HL-60 (cell line): ENCODE data around the gene CHAF1A.

Source experiments
- DNase-seq, 2 experiments: peaks; one replicate each; pipeline ENCODE4 v3.0.0-alpha.2; 2010 to 2020; ENCODE audit warnings: low read depth in 1 of 2, low spot score in 1 of 2
- H3K27ac ChIP-seq: fragments of 250-450 bp; sonication (Bioruptor Pico); replicated peaks from 2 replicates; pipeline ENCODE4 v1.5.1; 2020; ENCODE audit warnings: mild to moderate bottlenecking, moderate library complexity
- H3K27me3 ChIP-seq: fragments of 250-450 bp; sonication (Bioruptor Pico); 2 replicates; pipeline ENCODE4 v1.5.1; 2021; ENCODE audit warnings: mild to moderate bottlenecking, moderate library complexity; ENCODE audit not compliant: insufficient read depth, poor library complexity, severe bottlenecking
- H3K4me3 ChIP-seq: replicated peaks from 2 replicates; pipeline ENCODE4 v1.5.1; 2011; ENCODE audit warnings: mild to moderate bottlenecking, control low read depth, low read length; ENCODE audit not compliant: insufficient read depth
- GABPA ChIP-seq: IDR thresholded peaks from 2 replicates; pipeline ENCODE4 v1.6.1; 2012; ENCODE audit warnings: low read depth
- POLR2AphosphoS5 ChIP-seq: IDR thresholded peaks from 2 replicates; pipeline ENCODE4 v1.6.1; 2012; ENCODE audit warnings: low read depth
- SPI1 ChIP-seq: IDR thresholded peaks from 2 replicates; pipeline ENCODE4 v1.6.1; 2012; ENCODE audit warnings: low read depth, mild to moderate bottlenecking, borderline replicate concordance
- TF ChIP-seq, protein P1 (sequence below): IDR thresholded peaks from 2 replicates; pipeline ENCODE4 v1.6.1; 2012; ENCODE audit warnings: low read depth; ENCODE audit not compliant: insufficient replicate concordance
- TF ChIP-seq, protein P2 (sequence below): IDR thresholded peaks from one replicate; pipeline ENCODE4 v1.5.1; 2011; ENCODE audit warnings: low read length, control low read depth, inconsistent platforms; ENCODE audit not compliant: insufficient read depth

The CHAF1A gene

DNA sequence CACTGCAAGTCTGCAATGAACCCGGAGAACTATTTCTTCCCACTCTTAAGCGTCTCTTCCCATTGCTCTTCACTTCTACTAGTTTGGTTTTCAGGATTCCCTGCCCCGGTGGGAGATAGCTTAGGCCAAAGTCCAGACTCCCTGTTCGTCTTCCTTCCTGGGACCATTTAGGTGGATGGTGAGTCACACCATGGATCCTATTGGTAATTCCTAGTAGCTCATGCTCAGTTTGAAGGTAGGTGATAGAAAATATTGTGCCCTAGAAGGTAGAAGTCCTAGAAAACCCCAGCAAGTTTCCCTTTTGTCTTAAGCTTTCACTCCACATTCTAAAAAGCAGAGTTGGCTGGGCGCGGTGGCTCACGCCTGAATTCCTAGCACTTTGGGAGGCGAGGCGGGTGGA lies 13.8 kb downstream of the CHAF1A start:
- DNase-seq: no peak
- H3K27me3 ChIP-seq: no peaks in the 10 kb centered on the region
- H3K27ac ChIP-seq: no peak overlapping the region
- H3K4me3 ChIP-seq: no peak overlapping the region
- TF ChIP-seq, protein P1, sequence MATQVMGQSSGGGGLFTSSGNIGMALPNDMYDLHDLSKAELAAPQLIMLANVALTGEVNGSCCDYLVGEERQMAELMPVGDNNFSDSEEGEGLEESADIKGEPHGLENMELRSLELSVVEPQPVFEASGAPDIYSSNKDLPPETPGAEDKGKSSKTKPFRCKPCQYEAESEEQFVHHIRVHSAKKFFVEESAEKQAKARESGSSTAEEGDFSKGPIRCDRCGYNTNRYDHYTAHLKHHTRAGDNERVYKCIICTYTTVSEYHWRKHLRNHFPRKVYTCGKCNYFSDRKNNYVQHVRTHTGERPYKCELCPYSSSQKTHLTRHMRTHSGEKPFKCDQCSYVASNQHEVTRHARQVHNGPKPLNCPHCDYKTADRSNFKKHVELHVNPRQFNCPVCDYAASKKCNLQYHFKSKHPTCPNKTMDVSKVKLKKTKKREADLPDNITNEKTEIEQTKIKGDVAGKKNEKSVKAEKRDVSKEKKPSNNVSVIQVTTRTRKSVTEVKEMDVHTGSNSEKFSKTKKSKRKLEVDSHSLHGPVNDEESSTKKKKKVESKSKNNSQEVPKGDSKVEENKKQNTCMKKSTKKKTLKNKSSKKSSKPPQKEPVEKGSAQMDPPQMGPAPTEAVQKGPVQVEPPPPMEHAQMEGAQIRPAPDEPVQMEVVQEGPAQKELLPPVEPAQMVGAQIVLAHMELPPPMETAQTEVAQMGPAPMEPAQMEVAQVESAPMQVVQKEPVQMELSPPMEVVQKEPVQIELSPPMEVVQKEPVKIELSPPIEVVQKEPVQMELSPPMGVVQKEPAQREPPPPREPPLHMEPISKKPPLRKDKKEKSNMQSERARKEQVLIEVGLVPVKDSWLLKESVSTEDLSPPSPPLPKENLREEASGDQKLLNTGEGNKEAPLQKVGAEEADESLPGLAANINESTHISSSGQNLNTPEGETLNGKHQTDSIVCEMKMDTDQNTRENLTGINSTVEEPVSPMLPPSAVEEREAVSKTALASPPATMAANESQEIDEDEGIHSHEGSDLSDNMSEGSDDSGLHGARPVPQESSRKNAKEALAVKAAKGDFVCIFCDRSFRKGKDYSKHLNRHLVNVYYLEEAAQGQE: no peak
- TF ChIP-seq, protein P2, sequence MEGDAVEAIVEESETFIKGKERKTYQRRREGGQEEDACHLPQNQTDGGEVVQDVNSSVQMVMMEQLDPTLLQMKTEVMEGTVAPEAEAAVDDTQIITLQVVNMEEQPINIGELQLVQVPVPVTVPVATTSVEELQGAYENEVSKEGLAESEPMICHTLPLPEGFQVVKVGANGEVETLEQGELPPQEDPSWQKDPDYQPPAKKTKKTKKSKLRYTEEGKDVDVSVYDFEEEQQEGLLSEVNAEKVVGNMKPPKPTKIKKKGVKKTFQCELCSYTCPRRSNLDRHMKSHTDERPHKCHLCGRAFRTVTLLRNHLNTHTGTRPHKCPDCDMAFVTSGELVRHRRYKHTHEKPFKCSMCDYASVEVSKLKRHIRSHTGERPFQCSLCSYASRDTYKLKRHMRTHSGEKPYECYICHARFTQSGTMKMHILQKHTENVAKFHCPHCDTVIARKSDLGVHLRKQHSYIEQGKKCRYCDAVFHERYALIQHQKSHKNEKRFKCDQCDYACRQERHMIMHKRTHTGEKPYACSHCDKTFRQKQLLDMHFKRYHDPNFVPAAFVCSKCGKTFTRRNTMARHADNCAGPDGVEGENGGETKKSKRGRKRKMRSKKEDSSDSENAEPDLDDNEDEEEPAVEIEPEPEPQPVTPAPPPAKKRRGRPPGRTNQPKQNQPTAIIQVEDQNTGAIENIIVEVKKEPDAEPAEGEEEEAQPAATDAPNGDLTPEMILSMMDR: no peak
- no peak for TF ChIP-seq POLR2AphosphoS5
- TF ChIP-seq SPI1: no peak
- TF ChIP-seq GABPA: no peak

DNA sequence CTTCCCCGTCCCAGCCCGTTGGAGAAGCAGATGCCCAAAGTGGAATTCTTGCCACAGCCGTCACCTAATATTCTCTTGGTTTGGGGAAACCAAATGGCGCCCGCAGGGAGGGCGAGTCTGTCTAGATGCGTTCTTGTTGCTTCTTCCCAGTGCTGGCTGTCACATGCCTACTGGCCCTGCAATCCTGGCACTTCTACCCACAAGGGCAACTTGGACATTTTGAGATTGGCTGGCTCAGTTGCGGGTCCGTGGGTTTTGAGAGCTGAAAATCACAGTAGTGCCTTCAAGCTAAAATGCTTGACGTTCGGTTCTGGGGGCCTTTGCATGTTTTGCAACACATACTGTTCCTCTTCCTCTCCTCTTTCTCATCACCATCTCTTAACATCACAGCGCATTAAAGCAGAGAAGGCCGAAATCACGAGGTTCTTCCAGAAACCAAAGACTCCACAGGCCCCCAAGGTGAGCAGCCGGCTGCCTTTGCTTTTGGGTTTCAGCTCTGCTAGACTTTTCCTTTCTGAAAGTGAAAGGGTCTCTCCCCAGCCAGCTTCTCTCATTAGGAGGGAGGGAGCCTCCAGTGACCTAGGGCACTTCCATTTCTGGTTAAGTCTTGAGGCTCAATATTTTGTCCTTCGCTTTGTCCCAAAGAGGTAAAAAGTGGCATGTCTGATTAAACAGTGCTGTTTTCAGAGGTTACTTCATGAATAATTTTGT lies 21.1 kb downstream of the CHAF1A start:
- H3K27ac ChIP-seq: no peak overlapping the region
- H3K4me3 ChIP-seq: no peak overlapping the region
- no peaks in the 10 kb centered on the region for H3K27me3 ChIP-seq
- TF ChIP-seq POLR2AphosphoS5 (no peak), SPI1 (no peak), GABPA (no peak)
- TF ChIP-seq, protein P1: no peak
- no peak for DNase-seq

DNA sequence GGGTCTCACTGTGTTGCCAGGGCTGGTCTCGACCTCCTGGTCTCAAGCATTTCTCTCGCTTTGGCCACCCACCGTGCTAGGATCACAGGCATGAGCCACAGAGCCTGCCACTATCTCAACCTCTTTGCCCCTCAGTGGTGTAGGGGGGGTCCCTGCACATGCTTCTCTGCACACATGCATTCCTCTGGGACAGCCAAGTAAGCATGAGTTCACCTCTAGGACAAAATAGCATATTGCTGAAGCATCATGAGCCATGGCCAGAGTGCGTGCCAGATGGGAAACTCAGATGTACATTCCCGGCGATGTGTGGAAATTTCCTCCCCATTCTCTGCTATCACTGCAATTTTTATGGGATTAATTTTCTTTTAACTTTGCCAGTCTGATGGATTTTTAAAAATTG lies 23.1 kb downstream of the CHAF1A start:
- Histone ChIP-seq H3K4me3 (no peak overlapping the region), H3K27ac (no peak overlapping the region), H3K27me3 (no peaks in the 10 kb centered on the region)
- no peak for DNase-seq
- TF ChIP-seq GABPA: no peak
- TF ChIP-seq POLR2AphosphoS5: no peak
- no peak for TF ChIP-seq SPI1
- TF ChIP-seq, protein P2: no peak
- TF ChIP-seq, protein P1: no peak
